ENCODE data around the gene CCNYL1.

CCNYL1 gene

DNA sequence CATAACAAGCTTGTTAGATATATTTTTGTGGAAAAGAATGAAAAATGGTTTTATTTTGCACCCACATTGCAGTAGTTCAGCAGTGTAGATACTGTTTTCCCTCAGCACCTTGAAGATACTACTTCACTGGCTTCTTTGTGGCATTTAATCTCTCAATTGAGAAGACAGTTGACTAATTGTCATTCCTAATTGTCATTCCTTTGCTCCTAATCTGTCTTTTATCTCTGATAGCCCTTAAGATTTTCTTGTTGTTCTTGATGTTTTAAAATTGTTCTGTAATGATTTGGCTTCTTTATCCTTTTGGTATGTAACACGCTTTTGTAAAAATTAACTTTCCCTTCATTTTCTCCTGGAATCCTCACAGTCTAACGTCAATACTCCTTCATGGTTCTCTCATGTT, 38.0 kb upstream of the CCNYL1 start:
- TF ChIP-seq, protein P1, sequence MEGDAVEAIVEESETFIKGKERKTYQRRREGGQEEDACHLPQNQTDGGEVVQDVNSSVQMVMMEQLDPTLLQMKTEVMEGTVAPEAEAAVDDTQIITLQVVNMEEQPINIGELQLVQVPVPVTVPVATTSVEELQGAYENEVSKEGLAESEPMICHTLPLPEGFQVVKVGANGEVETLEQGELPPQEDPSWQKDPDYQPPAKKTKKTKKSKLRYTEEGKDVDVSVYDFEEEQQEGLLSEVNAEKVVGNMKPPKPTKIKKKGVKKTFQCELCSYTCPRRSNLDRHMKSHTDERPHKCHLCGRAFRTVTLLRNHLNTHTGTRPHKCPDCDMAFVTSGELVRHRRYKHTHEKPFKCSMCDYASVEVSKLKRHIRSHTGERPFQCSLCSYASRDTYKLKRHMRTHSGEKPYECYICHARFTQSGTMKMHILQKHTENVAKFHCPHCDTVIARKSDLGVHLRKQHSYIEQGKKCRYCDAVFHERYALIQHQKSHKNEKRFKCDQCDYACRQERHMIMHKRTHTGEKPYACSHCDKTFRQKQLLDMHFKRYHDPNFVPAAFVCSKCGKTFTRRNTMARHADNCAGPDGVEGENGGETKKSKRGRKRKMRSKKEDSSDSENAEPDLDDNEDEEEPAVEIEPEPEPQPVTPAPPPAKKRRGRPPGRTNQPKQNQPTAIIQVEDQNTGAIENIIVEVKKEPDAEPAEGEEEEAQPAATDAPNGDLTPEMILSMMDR (IDR thresholded peaks at IDR 0.05; ENCODE audit: low read depth, low read length), result no peak
- TF ChIP-seq EZH2phosphoT487 (IDR thresholded peaks at IDR 0.05; ENCODE audit: low read depth), result no peak
- Histone ChIP-seq H3K4me1 (ENCODE audit: low read length) (peaks cover 8% of the 10 kb centered on the region), H3K4me2 (ENCODE audit: low read length) (no peak overlapping the region), H3K27ac (ENCODE audit: low read length) (no peak overlapping the region), H3K9ac (ENCODE audit: low read length) (no peak overlapping the region), H2AFZ (ENCODE audit: low read depth, low read length) (no peak overlapping the region), H3K4me3 (ENCODE audit: low read length) (no peak overlapping the region), H3K79me2 (ENCODE audit: low read length) (no peaks in the 10 kb centered on the region), H3K9me3 (ENCODE audit: insufficient read depth, low read length) (no peaks in the 10 kb centered on the region), H3K36me3 (replicated peaks; ENCODE audit: low read depth, low read length) (peaks cover 41% of the 10 kb centered on the region), H3K27me3 (ENCODE audit: low read depth, low read length) (no peaks in the 10 kb centered on the region), H4K20me1 (ENCODE audit: insufficient read depth, low read length) (no peaks in the 10 kb centered on the region)

DNA sequence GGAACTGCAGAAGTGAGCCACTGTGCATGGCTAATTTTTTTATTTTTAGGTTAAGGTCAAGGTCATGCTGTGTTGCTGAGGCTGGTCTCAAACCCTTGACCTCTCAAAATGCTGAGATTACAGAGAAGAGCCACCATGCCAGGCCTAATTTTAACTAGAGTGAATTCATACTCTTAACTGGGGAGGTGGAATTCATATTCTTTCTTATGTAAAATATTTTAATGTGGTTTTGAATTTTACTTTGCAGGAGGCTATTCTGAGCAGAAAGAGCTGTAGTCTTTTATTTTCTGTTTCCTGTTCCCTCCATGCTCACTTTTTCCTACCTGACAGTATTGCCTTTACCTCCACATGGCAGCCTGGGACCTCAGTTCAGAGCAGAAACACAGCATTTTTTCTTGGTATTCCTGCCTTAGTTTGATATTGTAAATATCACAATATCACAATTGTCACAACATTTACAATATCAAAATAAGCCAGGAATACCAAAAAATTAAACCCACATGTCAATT, 37.1 kb upstream of the CCNYL1 start:
- no peak overlapping the region for H2AFZ ChIP-seq (ENCODE audit: low read depth, low read length)
- no peak overlapping the region for H3K9ac ChIP-seq (ENCODE audit: low read length)
- H3K27ac ChIP-seq (ENCODE audit: low read length), result no peak overlapping the region
- no peak overlapping the region for H3K4me2 ChIP-seq (ENCODE audit: low read length)
- H3K36me3 ChIP-seq (replicated peaks; ENCODE audit: low read depth, low read length), result peaks cover 35% of the 10 kb centered on the region
- H3K4me1 ChIP-seq (ENCODE audit: low read length), result no peaks in the 10 kb centered on the region
- H3K4me3 ChIP-seq (ENCODE audit: low read length), result no peak overlapping the region
- H3K79me2 ChIP-seq (ENCODE audit: low read length), result no peaks in the 10 kb centered on the region
- no peak for TF ChIP-seq EZH2phosphoT487 (IDR thresholded peaks at IDR 0.05; ENCODE audit: low read depth)
- TF ChIP-seq, protein P1 (IDR thresholded peaks at IDR 0.05; ENCODE audit: low read depth, low read length), result no peak
- H3K27me3 ChIP-seq (ENCODE audit: low read depth, low read length), result no peaks in the 10 kb centered on the region
- no peaks in the 10 kb centered on the region for H4K20me1 ChIP-seq (ENCODE audit: insufficient read depth, low read length)
- H3K9me3 ChIP-seq (ENCODE audit: insufficient read depth, low read length), result no peaks in the 10 kb centered on the region

GRCh38 chr2:207674826-207675225, 36.6 kb upstream of the CCNYL1 start:
- Histone ChIP-seq H2AFZ (ENCODE audit: low read depth, low read length) (no peak overlapping the region), H3K9me3 (ENCODE audit: insufficient read depth, low read length) (no peaks in the 10 kb centered on the region), H3K36me3 (replicated peaks; ENCODE audit: low read depth, low read length) (peaks cover 35% of the 10 kb centered on the region), H3K9ac (ENCODE audit: low read length) (no peak overlapping the region), H4K20me1 (ENCODE audit: insufficient read depth, low read length) (no peaks in the 10 kb centered on the region), H3K27ac (ENCODE audit: low read length) (no peak overlapping the region), H3K4me2 (ENCODE audit: low read length) (no peak overlapping the region), H3K4me1 (ENCODE audit: low read length) (no peaks in the 10 kb centered on the region), H3K79me2 (ENCODE audit: low read length) (no peaks in the 10 kb centered on the region), H3K4me3 (ENCODE audit: low read length) (no peak overlapping the region), H3K27me3 (ENCODE audit: low read depth, low read length) (no peaks in the 10 kb centered on the region)
- TF ChIP-seq EZH2phosphoT487 (IDR thresholded peaks at IDR 0.05; ENCODE audit: low read depth), result no peak
- TF ChIP-seq, protein P1 (IDR thresholded peaks at IDR 0.05; ENCODE audit: low read depth, low read length), result no peak

- H3K9me3 ChIP-seq (ENCODE audit: insufficient read depth, low read length), result no peaks in the 10 kb centered on the region
- no peaks in the 10 kb centered on the region for H3K79me2 ChIP-seq (ENCODE audit: low read length)
- no peak overlapping the region for H3K4me3 ChIP-seq (ENCODE audit: low read length)
- TF ChIP-seq, protein P1 (IDR thresholded peaks at IDR 0.05; ENCODE audit: low read depth, low read length), result no peak
- no peak for TF ChIP-seq EZH2phosphoT487 (IDR thresholded peaks at IDR 0.05; ENCODE audit: low read depth)
- H3K36me3 ChIP-seq (replicated peaks; ENCODE audit: low read depth, low read length), result peaks cover 23% of the 10 kb centered on the region
- no peak overlapping the region for H3K9ac ChIP-seq (ENCODE audit: low read length)
- H3K4me2 ChIP-seq (ENCODE audit: low read length), result no peak overlapping the region
- no peak overlapping the region for H3K27ac ChIP-seq (ENCODE audit: low read length)
- H3K4me1 ChIP-seq (ENCODE audit: low read length), result no peaks in the 10 kb centered on the region
- no peaks in the 10 kb centered on the region for H4K20me1 ChIP-seq (ENCODE audit: insufficient read depth, low read length)
- no peak overlapping the region for H2AFZ ChIP-seq (ENCODE audit: low read depth, low read length)
- no peaks in the 10 kb centered on the region for H3K27me3 ChIP-seq (ENCODE audit: low read depth, low read length)
Measured at GRCh38 chr2:207676827-207677354, 34.5 kb upstream of the CCNYL1 start.

Measured in OCI-LY3 (cell line).